Endothelial cell of umbilical vein (primary cell): ENCODE data around the gene HGFAC. TPM values are rescaled to one million over a fixed set of nuclear protein-coding genes. Genes with fewer than 3 reads are reported as not detected.

Experiments
- BruUV-seq: library from RNA; stranded (reverse); fragments of 400-500 nt; replicated peaks from 2 replicates; lab custom pipeline; 2021; lab: Mats Ljungman, UMichigan
- CTCF ChIA-PET: fragments of 300-600, 350-600 bp; sonication (Branson Sonifier 250); formaldehyde crosslinking; loops from one replicate; lab custom pipeline; 2021; ENCODE audit warnings: antibody characterized with exemption, inconsistent platforms; lab: Charles Lee
- POLR2A ChIA-PET: fragments of 300-600, 350-600 bp; sonication (Branson Sonifier 250); formaldehyde crosslinking; loops from one replicate; lab custom pipeline; 2021; ENCODE audit warnings: antibody characterized with exemption, inconsistent platforms; lab: Charles Lee
- DNase-seq: peaks from one replicate; pipeline ENCODE4 v3.0.0-alpha.2; 2011; ENCODE audit warnings: low read depth, low spot score
- FAIRE-seq: peaks from 2 replicates; lab custom pipeline; 2011; peaks lifted over from hg19 to GRCh38; lab: Jason Lieb, UNC
- H2AFZ ChIP-seq: 2 replicates; pipeline ENCODE4 v1.6.0; 2012; ENCODE audit warnings: low read depth, low read length, control low read depth, inconsistent platforms
- H3K27ac ChIP-seq: 2 replicates; pipeline ENCODE4 v1.5.1; 2011; ENCODE audit warnings: low read depth, mild to moderate bottlenecking, control low read depth, low read length, moderate library complexity; ENCODE audit not compliant: insufficient read depth
- H3K27me3 ChIP-seq, 2 experiments: 2 replicates each; pipeline versions ENCODE4 v1.6.0 to v1.6.1; 2011; ENCODE audit warnings: low read length in 2 of 2, mixed read lengths in 1 of 2; ENCODE audit not compliant: control insufficient read depth in 2 of 2, insufficient read depth in 2 of 2
- H3K36me3 ChIP-seq, 2 experiments: 2 replicates in 1 of 2; 3 replicates in 1 of 2; pipeline ENCODE4 v1.5.1; 2011; ENCODE audit warnings: low read length in 2 of 2, mild to moderate bottlenecking in 1 of 2, moderate library complexity in 1 of 2; ENCODE audit not compliant: control insufficient read depth in 2 of 2, insufficient read depth in 2 of 2; ENCODE audit errors: extremely low read depth in 1 of 2
- H3K4me1 ChIP-seq: 3 replicates; pipeline ENCODE4 v1.5.1; 2011; ENCODE audit warnings: mild to moderate bottlenecking, low read length; ENCODE audit not compliant: control insufficient read depth, insufficient read depth; ENCODE audit errors: extremely low read depth
- H3K4me2 ChIP-seq: 2 replicates; pipeline ENCODE4 v1.6.1; 2011; ENCODE audit warnings: low read length, control low read depth, mixed read lengths; ENCODE audit not compliant: insufficient read depth
- H3K4me3 ChIP-seq, 3 experiments: fragments of 200-600 bp in 1 of 3; sonication (generic), shearing (Covaris generic) in 1 of 3; replicated peaks in 1 of 3; 2 replicates each; pipeline ENCODE4 v1.5.1; 2011 to 2016; ENCODE audit warnings: control low read depth in 3 of 3, low read length in 3 of 3, mild to moderate bottlenecking in 2 of 3, inconsistent platforms in 1 of 3, low read depth in 1 of 3, moderate library complexity in 1 of 3; ENCODE audit not compliant: insufficient read depth in 1 of 3
- H3K79me2 ChIP-seq: 2 replicates; pipeline ENCODE4 v1.6.0; 2012; ENCODE audit warnings: low read length, inconsistent platforms; ENCODE audit not compliant: control insufficient read depth, insufficient read depth
- H3K9ac ChIP-seq: replicated peaks from 2 replicates; pipeline ENCODE3; 2011; ENCODE audit warnings: low read length, control low read depth; ENCODE audit not compliant: insufficient read depth; ENCODE audit errors: extremely low read depth
- H3K9me1 ChIP-seq: replicated peaks from 3 replicates; pipeline ENCODE4 v1.6.0; 2011; ENCODE audit warnings: mild to moderate bottlenecking, low read length; ENCODE audit not compliant: control insufficient read depth, insufficient read depth; ENCODE audit errors: extremely low read depth
- H3K9me3 ChIP-seq: replicated peaks from 2 replicates; pipeline ENCODE4 v1.5.1; 2012; ENCODE audit warnings: low read length, inconsistent platforms; ENCODE audit not compliant: control insufficient read depth, insufficient read depth
- H4K20me1 ChIP-seq: replicated peaks from 2 replicates; pipeline ENCODE3; 2011; ENCODE audit warnings: mild to moderate bottlenecking, low read length; ENCODE audit not compliant: control insufficient read depth, insufficient read depth; ENCODE audit errors: extremely low read depth
- EZH2 ChIP-seq: IDR thresholded peaks from 2 replicates; pipeline ENCODE4 v1.6.1; 2012; ENCODE audit warnings: borderline replicate concordance, low read depth, mild to moderate bottlenecking, moderate library complexity, low read length, inconsistent platforms; ENCODE audit not compliant: severe bottlenecking
- FOS ChIP-seq: IDR thresholded peaks from 2 replicates; pipeline ENCODE4 v1.6.1; 2011; ENCODE audit warnings: mild to moderate bottlenecking, low read length, moderate library complexity, borderline replicate concordance; ENCODE audit not compliant: insufficient read depth
- GATA2 ChIP-seq: IDR thresholded peaks from 2 replicates; pipeline ENCODE4 v1.7.0; 2011; ENCODE audit warnings: low read depth, mild to moderate bottlenecking, moderate library complexity, mixed read lengths, low read length; ENCODE audit not compliant: insufficient read length, insufficient read depth
- JUN ChIP-seq: IDR thresholded peaks from 2 replicates; pipeline ENCODE4 v1.6.1; 2011; ENCODE audit warnings: borderline replicate concordance, low read depth; ENCODE audit not compliant: insufficient read length, insufficient read depth
- POLR2A ChIP-seq: IDR thresholded peaks from 2 replicates; pipeline ENCODE4 v1.6.1; 2012; ENCODE audit warnings: low read depth, mild to moderate bottlenecking, control low read depth, low read length
- POLR2AphosphoS5 ChIP-seq: IDR thresholded peaks from 2 replicates; pipeline ENCODE4 v1.6.1; 2012; ENCODE audit warnings: low read depth, mild to moderate bottlenecking, control low read depth, low read length, moderate library complexity; ENCODE audit not compliant: insufficient read depth
- dilution Hi-C: fragments of 300-500 bp; cut with MboI; formaldehyde crosslinking; loops from one replicate; pipeline ENCODE4 v1.15.0; 2019; ENCODE audit warnings: low sequenced_read_pairs; ENCODE audit not compliant: extremely low pct_ligation_motif_present
- intact Hi-C: fragments of 100-400 bp; cut with micrococcal nuclease; formaldehyde crosslinking; loops from one replicate; pipeline ENCODE4 v1.10.0; 2022
- polyA plus RNA-seq, 4 experiments: library from polyadenylated mRNA; depleted of rRNA in 3 of 4; stranded (reverse) in 3 of 4; unstranded in 1 of 4; fragments of >200 nt; gene quantifications; 2 replicates each; pipeline versions ENCODE4 v1.2.1 to v1.2.3, GENCODE V29; 2011 to 2012; ENCODE audit warnings: missing spikeins in 1 of 4
- total RNA-seq: library from RNA; stranded (reverse); gene quantifications from 2 replicates; pipeline ENCODE4 v1.2.3, GENCODE V29; 2021
- TF ChIP-seq, protein P1 (sequence below), 2 donors: IDR thresholded peaks; 1 replicate in 1 of 2; 2 replicates in 1 of 2; pipeline ENCODE4 v1.5.1; 2011; ENCODE audit warnings: low read length in 2 of 2, mild to moderate bottlenecking in 2 of 2, moderate library complexity in 2 of 2, control low read depth in 1 of 2, inconsistent platforms in 1 of 2, low read depth in 1 of 2; ENCODE audit not compliant: insufficient read depth in 1 of 2; ENCODE audit errors: extremely low read depth in 1 of 2
- TF ChIP-seq, protein P2 (sequence below): IDR thresholded peaks from 2 replicates; pipeline ENCODE4 v1.6.1; 2011; ENCODE audit not compliant: insufficient read depth, insufficient read length

HGFAC gene
- total and polyA plus RNA-seq, 2 donors (not counting 3 experiments of a cell fraction or from before 2014, with no cell fraction given) = 0.36 to 0.49 TPM

DNA sequence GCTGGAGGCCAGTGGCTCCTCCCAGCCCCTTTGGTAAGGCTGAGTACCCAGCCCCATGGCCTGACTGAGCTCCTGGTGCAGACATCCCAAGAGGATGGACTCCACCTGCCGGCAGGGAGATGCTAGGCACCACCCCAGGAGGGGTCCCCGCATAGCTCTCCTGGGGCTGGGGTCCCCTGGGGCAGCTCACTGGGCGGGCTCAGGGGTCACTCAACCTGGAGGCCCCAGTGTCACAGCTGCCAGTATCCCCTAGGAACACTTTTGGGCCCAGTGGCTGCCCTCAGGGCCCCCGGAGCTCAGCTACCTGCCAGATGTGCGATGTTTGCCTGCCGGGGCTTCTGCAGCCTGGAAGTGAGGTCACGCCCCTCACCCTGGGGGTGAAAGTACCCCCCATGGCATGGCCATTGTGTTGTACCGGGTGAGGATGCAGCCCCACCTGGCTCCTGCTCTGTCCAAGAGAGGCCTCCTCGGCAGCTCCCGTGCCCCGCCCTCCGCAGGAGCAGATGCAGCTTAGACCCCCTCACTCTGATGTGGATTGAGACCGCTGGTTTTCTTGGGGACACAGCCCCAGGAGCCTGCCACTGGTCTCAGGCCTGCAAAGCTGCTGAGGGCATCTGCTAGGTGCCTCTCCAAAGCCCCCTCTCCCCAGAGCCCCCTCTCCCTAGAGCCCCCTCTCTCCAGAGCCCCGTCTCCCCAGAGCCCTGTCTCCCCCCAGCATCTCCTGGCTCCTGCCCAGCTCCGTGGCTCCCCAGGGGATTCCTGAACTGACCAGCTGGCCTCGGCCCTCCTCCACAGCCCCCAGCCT lies 6.7 kb upstream of the HGFAC start:
- peaks cover 0 to 12% of the 10 kb centered on the region in 2 experiments for H3K36me3 ChIP-seq
- H4K20me1 ChIP-seq = no peaks in the 10 kb centered on the region
- no peak overlapping the region for H3K9ac ChIP-seq
- dilution Hi-C loops (no loop called here), intact Hi-C loops (loop anchor here (5.0 kb wide), 1 partner anchor 48 kb away; no protein-coding TSS in a partner anchor)
- no peak overlapping the region for H3K4me3 ChIP-seq
- ChIA-PET CTCF (interaction anchor here (0.6 to 4.7 kb wide), 8 partner anchors 42 to 242 kb away, joined by 3 to 47 read pairs (median 3); no protein-coding TSS in a partner anchor), POLR2A (no interaction called here)
- H2AFZ ChIP-seq = no peak overlapping the region
- no peaks in the 10 kb centered on the region for H3K9me3 ChIP-seq
- TF ChIP-seq JUN = no peak
- TF ChIP-seq, protein P1, sequence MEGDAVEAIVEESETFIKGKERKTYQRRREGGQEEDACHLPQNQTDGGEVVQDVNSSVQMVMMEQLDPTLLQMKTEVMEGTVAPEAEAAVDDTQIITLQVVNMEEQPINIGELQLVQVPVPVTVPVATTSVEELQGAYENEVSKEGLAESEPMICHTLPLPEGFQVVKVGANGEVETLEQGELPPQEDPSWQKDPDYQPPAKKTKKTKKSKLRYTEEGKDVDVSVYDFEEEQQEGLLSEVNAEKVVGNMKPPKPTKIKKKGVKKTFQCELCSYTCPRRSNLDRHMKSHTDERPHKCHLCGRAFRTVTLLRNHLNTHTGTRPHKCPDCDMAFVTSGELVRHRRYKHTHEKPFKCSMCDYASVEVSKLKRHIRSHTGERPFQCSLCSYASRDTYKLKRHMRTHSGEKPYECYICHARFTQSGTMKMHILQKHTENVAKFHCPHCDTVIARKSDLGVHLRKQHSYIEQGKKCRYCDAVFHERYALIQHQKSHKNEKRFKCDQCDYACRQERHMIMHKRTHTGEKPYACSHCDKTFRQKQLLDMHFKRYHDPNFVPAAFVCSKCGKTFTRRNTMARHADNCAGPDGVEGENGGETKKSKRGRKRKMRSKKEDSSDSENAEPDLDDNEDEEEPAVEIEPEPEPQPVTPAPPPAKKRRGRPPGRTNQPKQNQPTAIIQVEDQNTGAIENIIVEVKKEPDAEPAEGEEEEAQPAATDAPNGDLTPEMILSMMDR (IDR thresholded peaks at IDR 0.05; ENCODE audit: extremely low read depth in 1 of 2, insufficient read depth in 1 of 2, low read depth in 1 of 2, low read length in 2 of 2) = peak in 1 of 2 donors; percentile 9
- no peak for FAIRE-seq
- H3K27ac ChIP-seq = no peak overlapping the region
- DNase-seq = no peak
- H3K4me1 ChIP-seq = peaks cover 7% of the 10 kb centered on the region
- BruUV-seq = no TSS peak
- H3K4me2 ChIP-seq = no peak overlapping the region
- H3K27me3 ChIP-seq = no peaks in the 10 kb centered on the region
- no peaks in the 10 kb centered on the region for H3K9me1 ChIP-seq
- H3K79me2 ChIP-seq = no peaks in the 10 kb centered on the region

DNA sequence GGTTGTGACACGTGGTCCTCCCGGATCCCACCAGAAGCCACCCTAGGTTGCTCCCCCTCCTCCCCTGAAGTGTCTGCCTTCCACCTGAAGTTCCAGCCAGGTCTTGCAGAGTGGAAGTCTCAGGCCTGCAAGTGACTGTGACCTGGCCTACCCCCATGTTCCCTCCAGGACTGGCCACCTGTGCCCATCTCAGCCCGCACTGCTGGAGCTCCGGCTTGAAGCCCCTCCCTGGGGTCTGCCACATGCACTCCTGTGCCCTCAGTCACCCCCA lies 6.1 kb upstream of the HGFAC start:
- ChIA-PET CTCF (interaction anchor here (4.7 kb wide), 1 partner anchor 90 kb away, joined by 47 read pairs; no protein-coding TSS in a partner anchor), POLR2A (no interaction called here)
- Histone ChIP-seq H3K36me3 (peaks cover 0 to 11% of the 10 kb centered on the region in 2 experiments), H2AFZ (no peak overlapping the region), H3K4me2 (no peak overlapping the region), H3K27ac (no peak overlapping the region), H3K27me3 (no peaks in the 10 kb centered on the region), H3K9me3 (no peaks in the 10 kb centered on the region), H3K9ac (no peak overlapping the region), H3K9me1 (no peaks in the 10 kb centered on the region), H3K79me2 (no peaks in the 10 kb centered on the region), H3K4me3 (no peak overlapping the region), H4K20me1 (no peaks in the 10 kb centered on the region), H3K4me1 (peaks cover 7% of the 10 kb centered on the region)
- intact Hi-C loops = loop anchor here (5.0 kb wide), 1 partner anchor 48 kb away; no protein-coding TSS in a partner anchor
- dilution Hi-C loops = no loop called here
- BruUV-seq = no TSS peak
- TF ChIP-seq FOS = no peak
- no peak for TF ChIP-seq EZH2
- no peak for TF ChIP-seq POLR2A
- TF ChIP-seq, protein P2, sequence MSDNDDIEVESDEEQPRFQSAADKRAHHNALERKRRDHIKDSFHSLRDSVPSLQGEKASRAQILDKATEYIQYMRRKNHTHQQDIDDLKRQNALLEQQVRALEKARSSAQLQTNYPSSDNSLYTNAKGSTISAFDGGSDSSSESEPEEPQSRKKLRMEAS = no peak
- TF ChIP-seq POLR2AphosphoS5 = no peak
- TF ChIP-seq GATA2 = no peak
- FAIRE-seq (no peak), DNase-seq (no peak)
